A673 (cell line): Measurements from ENCODE around the gene TLE2. TPM values are rescaled to one million over a fixed set of nuclear protein-coding genes. Genes with fewer than 3 reads are reported as not detected.
A peak's percentile ranks its signal among the peaks of the same experiment; 100 is the strongest.

Experiments
- BruUV-seq: library from RNA; stranded (reverse); fragments of 400-500 nt; replicated peaks from 2 replicates; lab custom pipeline; 2021; lab: Mats Ljungman, UMichigan
- CTCF ChIA-PET: fragments of 300-600 bp; sonication (Branson Sonifier 250); formaldehyde crosslinking; loops from one replicate; lab custom pipeline; 2022; ENCODE audit warnings: antibody characterized with exemption; lab: Charles Lee
- POLR2A ChIA-PET: fragments of 300-600 bp; sonication (Branson Sonifier 250); formaldehyde crosslinking; loops from one replicate; lab custom pipeline; 2022; ENCODE audit warnings: antibody characterized with exemption; ENCODE audit not compliant: low non-redundant PET; lab: Charles Lee
- DNase-seq: peaks from one replicate; pipeline ENCODE4 v3.0.0-alpha.2; 2015; ENCODE audit warnings: low spot score
- H3K27ac ChIP-seq: fragments of 200-600 bp; sonication (generic); 2 replicates; pipeline ENCODE4 v1.5.1; 2016; ENCODE audit warnings: mixed run types, low read depth, mild to moderate bottlenecking, mixed read lengths, antibody characterized with exemption, low read length; ENCODE audit not compliant: poor library complexity, severe bottlenecking
- H3K27me3 ChIP-seq: fragments of 200-600 bp; sonication (generic); replicated peaks from 2 replicates; pipeline ENCODE4 v1.6.1; 2017; ENCODE audit warnings: mixed run types, low read depth, mild to moderate bottlenecking, mixed read lengths, antibody characterized with exemption, low read length; ENCODE audit not compliant: insufficient read depth, poor library complexity
- H3K36me3 ChIP-seq: fragments of 200-600 bp; sonication (generic); 2 replicates; pipeline ENCODE4 v1.6.1; 2016; ENCODE audit warnings: mixed run types, mild to moderate bottlenecking, mixed read lengths, antibody characterized with exemption, low read length; ENCODE audit not compliant: insufficient read depth, poor library complexity, severe bottlenecking
- H3K4me1 ChIP-seq: fragments of 200-600 bp; sonication (generic); 2 replicates; pipeline ENCODE4 v1.6.1; 2017; ENCODE audit warnings: mixed run types, mild to moderate bottlenecking, mixed read lengths, antibody characterized with exemption, low read length; ENCODE audit not compliant: insufficient read depth, poor library complexity, severe bottlenecking
- H3K4me3 ChIP-seq: fragments of 200-600 bp; sonication (generic); 2 replicates; pipeline ENCODE4 v1.5.1; 2016; ENCODE audit warnings: low read depth, mixed run types, mild to moderate bottlenecking, mixed read lengths, low read length; ENCODE audit not compliant: poor library complexity, severe bottlenecking
- H3K9me3 ChIP-seq: fragments of 200-600 bp; sonication (generic); 2 replicates; pipeline ENCODE4 v1.6.1; 2016; ENCODE audit warnings: mixed run types, low read depth, mild to moderate bottlenecking, mixed read lengths, antibody characterized with exemption, low read length; ENCODE audit not compliant: poor library complexity, severe bottlenecking
- CTCF ChIP-seq: fragments of 300-800, 200-600 bp; sonication (generic); conservative IDR thresholded peaks from 2 replicates; pipeline ENCODE4 v1.5.1; 2017; ENCODE audit warnings: low read depth, mild to moderate bottlenecking, antibody characterized with exemption, low read length, moderate library complexity, mixed read lengths
- EZH2 ChIP-seq: fragments of 200-600 bp; sonication (generic); IDR thresholded peaks from 2 replicates; pipeline ENCODE4 v1.6.1; 2017; ENCODE audit warnings: borderline replicate concordance, low read depth, mild to moderate bottlenecking, mixed read lengths, antibody characterized with exemption, low read length; ENCODE audit not compliant: poor library complexity, severe bottlenecking
- intact Hi-C: fragments of 100-400 bp; cut with micrococcal nuclease; formaldehyde crosslinking; loops from one replicate; pipeline ENCODE4 v1.10.0; 2022; ENCODE audit not compliant: unreplicated experiment
- total RNA-seq: library from RNA; stranded (reverse); gene quantifications from 2 replicates; pipeline ENCODE4 v1.2.3, GENCODE V29; 2021

The TLE2 gene
- total RNA-seq, 1 experiment from 2014 or later, result 10.8 TPM

GRCh38 chr19:3034406-3034655 lies 5.3 kb upstream of the TLE2 start:
- POLR2A ChIA-PET, result no interaction called here
- peaks cover 16% of the 10 kb centered on the region for H3K4me1 ChIP-seq
- intact Hi-C loops, result no loop called here
- H3K27me3 ChIP-seq, result peaks cover 6% of the 10 kb centered on the region
- TF ChIP-seq EZH2 (no peak), CTCF (no peak)
- CTCF ChIA-PET, result no interaction called here
- H3K36me3 ChIP-seq, result no peaks in the 10 kb centered on the region
- DNase-seq, result no peak
- BruUV-seq, result no TSS peak
- no peaks in the 10 kb centered on the region for H3K9me3 ChIP-seq
- peak overlapping the region; percentile 87 for H3K27ac ChIP-seq
- no peak overlapping the region for H3K4me3 ChIP-seq

GRCh38 chr19:3033595-3034405 lies 4.7 kb upstream of the TLE2 start:
- CTCF ChIA-PET, result no interaction called here
- no peak overlapping the region for H3K4me3 ChIP-seq
- DNase-seq, result no peak
- BruUV-seq, result no TSS peak
- TF ChIP-seq EZH2, result no peak
- no peak for TF ChIP-seq CTCF
- H3K4me1 ChIP-seq, result peaks cover 16% of the 10 kb centered on the region
- H3K27ac ChIP-seq, result no peak overlapping the region
- H3K9me3 ChIP-seq, result no peaks in the 10 kb centered on the region
- POLR2A ChIA-PET, result no interaction called here
- intact Hi-C loops, result no loop called here
- no peaks in the 10 kb centered on the region for H3K36me3 ChIP-seq
- peaks cover 6% of the 10 kb centered on the region for H3K27me3 ChIP-seq

- TF ChIP-seq CTCF (no peak), EZH2 (no peak)
- Histone ChIP-seq H3K27me3 (peaks cover 6% of the 10 kb centered on the region), H3K4me3 (no peak overlapping the region), H3K9me3 (no peaks in the 10 kb centered on the region), H3K4me1 (peaks cover 19% of the 10 kb centered on the region), H3K36me3 (no peaks in the 10 kb centered on the region), H3K27ac (no peak overlapping the region)
- DNase-seq, result no peak
- no TSS peak for BruUV-seq
- CTCF ChIA-PET, result no interaction called here
- intact Hi-C loops, result no loop called here
- POLR2A ChIA-PET, result no interaction called here
Observed at GRCh38 chr19:3031607-3031867, 2.5 kb upstream of the TLE2 start.
